IPS-NIHi11 (cell line): ENCODE measurements around the gene AURKA.
"Not testable (repeated sequence)": the region's sequence is repeated elsewhere in the genome, so short reads cannot be mapped to it uniquely, and the experiment has no call there.

Experiments used
- DNase-seq: peaks from one replicate; pipeline ENCODE4 v3.0.0; 2012; ENCODE audit warnings: mixed read lengths, low spot score

AURKA gene

DNA sequence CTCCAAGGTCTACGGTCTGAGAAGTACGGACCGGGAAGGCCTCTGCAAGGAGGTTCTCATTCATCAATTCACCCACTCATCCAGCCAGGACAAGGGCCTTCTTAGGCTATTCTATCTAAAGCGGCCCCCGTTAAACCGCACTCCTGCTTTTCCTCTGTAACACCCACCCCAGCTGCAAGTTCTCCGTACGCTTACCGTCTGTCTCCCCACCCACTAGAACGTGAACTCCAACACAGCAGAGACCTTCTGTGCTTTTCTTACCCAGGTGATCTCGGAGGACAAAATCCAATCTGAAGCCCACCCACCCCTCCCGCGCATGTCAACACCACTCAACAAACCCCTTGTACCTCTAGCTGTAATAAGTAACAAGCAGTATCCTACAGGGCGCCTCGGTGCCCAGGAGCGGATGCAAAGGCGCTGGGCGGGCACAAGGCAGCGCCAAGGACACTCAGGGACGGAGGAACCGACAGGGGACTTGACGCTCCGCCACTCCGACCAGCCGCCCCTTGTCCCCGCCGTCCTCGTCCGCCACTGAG, 351 bp downstream of the AURKA start:
- no peak for DNase-seq

DNA sequence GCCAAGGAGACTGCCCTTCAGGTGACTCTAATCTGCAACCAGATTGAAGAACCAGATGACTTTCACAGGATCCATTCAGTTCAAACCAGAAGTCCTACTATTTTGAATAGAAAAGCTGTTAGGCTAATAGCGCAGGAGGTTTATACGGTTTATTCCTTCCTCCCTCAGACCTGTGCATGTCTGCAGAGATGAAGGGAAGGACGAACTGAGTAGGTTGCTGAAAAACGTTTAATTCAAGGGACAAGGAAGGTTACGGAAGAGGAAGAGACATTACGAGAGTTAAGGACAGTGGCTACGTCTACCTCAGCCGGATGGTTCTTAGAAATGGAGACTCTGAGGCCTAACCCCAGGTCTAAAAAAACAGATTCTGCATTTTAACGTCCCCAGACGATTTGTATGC, 978 bp downstream of the AURKA start:
- no peak for DNase-seq

DNA sequence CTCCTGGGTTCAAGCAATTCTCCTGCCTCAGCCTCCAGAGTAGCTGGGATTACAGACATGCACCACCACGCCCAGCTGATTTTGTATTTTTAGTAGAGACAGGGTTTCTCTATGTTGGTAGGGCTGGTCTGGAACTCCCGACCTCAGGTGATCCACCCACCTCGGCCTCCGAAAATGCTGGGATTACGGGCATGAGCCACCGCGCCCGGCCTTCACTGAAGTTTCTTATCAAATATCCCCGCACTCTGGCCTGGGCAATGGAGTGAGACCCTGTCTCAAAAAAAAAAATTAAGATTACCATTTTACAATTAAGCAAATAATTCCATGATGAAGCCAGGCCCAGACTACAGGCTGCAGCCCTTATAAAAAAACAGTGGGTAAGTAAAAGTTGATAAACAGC, 1.6 kb downstream of the AURKA start:
- not testable (repeated sequence) for DNase-seq

DNA sequence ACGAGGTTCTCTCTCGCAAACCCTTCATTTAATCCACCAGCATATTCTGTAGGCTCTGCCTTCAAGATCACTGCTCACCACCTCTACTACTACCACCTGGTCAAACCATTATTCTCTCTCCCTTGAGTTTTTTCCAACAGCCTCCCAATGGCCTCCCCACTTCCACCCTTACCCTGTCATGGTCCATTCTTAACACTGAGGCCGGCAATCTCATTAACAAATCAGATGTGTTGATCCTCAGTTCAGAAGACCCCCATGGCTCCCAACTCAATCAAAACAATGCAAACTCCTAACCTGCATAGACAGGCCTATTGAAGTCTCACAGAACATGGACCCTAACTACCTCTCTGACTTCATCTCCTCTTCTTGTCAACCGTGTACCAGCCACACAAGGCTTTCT, 2.2 kb downstream of the AURKA start:
- DNase-seq = no peak

DNA sequence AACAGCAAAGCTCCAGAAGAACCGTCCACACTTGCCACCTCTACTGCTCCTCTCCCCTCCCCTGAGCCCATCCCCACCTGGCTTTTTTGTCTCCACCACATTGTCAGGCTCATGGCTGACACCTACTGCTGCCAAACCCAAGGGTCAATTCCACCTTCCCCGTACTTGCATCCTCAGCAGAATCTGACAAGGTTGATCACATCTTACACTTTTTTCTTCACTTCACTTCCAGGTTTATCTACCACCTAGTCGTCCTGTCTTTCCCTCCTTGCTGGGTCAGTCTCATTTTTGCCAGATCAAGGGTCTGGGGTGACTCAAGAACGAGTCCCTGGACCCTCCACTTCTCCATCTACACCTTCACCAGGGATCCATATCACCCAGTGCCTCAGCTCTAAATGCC, 3.1 kb downstream of the AURKA start:
- no peak for DNase-seq

DNA sequence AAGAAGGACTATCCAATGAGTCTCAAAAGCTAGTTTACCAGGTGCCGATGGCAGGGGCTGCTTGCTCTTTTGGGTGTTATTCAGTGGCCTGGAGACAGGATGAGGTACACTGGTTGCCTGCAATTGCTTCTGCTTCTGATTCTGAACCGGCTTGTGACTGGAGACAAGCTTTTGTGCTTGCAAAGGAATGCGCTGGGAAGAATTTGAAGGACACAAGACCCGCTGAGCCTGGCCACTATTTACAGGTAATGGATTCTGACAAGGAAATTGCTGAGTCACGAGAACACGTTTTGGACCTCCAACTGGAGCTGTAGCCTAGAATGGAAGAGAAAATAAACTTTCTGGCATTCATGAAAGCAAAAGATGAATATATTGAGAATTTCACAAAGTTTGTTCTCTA, 5.8 kb downstream of the AURKA start:
- no peak for DNase-seq

DNA sequence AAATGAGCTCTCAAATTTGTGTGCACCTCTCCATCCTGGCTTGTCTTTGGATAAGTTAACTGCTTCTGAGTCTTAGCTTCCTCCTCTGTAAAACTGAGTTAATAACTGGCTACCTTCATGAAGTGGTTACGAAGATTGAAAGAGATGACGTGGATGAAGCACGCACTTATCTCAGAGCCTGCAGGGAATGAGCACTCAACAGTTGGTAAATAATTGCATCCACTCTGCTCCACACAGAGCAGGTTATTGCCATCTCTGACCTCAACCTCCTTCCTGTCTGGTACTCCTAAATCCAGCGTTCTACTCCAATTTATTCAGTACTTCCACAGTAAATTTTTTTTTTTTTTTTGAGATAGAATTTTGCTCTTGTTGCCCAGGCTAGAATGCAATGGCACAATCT, 6.9 kb downstream of the AURKA start:
- DNase-seq = no peak

DNA sequence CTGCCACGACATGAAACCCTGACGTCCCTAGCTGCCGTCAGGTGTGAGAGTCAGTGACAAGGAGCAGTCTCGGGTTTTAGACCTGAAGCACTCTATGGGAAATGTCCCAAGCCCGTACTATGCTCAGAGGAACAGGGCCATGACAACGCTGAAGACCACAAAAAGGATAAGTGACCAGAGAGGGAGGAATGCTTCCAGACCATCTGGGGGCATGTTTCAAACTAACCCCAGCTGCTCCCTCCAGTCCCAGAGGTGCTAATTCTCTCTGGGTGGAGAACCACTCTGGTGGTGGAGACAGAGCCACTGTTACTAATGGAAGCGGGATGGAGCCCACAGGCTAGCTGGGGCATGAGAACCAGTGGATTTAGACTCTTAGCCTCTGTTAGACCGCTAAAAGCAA, 8.7 kb downstream of the AURKA start:
- no peak for DNase-seq

DNA sequence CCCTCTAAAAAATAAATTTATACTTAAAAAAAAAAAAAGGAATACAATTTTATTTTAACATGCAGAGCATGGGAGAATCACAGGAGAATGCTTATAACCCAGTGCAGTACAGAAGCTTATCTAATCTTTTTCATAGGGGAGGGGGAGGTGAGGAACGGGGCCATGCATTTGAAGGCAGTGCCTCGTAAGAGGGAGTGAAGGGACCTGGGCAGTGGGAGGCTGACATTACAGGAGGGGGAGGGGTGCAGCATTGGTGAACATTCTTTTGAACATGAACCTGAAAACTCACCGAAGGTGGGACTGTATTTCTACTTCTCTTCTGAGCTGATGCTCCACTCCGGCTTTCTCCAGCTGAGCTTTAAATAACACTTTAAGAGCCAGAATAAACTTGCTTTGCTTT, 9.3 kb downstream of the AURKA start:
- no peak for DNase-seq

DNA sequence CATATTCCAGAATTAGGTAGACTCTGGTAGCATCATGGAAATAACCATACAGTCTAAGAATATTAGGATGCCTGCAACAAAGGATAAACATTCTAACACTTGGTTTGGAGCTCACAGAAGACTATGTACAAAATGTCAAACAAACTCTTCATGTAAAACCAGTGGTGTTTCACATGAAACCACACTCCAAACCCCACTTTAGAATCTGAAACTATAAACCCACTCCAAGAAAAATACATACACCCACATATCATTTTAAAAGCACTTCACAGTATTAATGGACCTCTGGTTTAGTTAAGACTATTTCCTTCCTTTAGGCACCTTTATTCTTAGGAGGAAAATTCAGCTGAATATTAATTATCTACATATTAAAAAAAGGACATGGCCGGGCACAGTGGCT, 10.5 kb downstream of the AURKA start:
- no peak for DNase-seq

DNA sequence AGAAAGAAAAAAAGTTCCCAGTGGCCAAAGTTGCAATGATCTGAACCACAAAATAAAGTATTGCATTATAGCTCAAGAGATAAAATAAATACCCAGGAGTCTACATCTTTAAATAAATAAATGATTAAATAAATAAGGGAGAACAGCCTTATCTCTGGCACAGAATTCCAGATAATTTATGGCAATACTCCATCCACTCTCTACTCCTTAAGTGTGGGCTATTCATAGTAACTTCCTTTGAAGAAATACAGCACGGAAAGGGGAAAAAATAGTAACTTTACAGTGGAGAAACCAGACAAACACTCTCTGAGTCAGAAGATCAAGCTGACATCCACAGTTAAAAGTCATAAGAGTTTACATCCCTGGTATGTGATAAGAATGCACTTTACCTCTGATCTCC, 11.6 kb downstream of the AURKA start:
- DNase-seq = no peak

DNA sequence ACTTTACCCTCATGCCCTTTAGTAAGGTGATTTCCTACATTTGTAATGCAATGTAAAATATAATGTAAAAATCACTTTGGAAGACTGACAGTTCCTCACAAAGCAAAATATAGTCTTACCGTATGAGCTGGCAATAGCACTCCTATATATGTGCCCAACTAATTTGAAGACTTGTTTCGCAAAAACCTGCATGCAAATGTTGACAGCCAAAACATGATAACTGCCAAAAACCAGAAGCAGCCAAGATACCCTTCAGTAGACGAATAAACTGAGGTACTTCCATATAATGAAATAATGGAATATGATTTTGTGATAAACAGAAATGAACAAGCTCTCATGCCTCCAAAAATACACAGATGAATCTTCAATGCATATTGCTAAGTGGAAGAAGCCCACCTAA, 13.6 kb downstream of the AURKA start:
- no peak for DNase-seq

DNA sequence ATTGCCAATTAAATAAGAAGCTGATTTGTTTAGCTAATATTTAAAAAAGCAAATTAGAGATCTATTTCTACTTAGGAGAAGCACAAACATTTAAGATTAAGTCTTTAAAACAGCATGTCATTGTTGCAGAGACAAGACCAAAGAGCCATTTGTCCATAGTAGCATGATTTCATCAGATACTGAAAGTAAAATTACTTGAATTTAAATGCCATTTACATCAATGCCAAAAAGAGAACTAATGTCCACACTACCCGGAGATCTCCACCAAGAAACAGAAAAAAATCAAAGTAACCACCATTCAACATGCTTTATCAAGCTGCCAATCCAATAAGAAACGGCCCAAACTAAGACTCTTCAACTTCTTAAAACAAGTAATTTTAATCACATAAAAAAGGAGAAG, 15.7 kb downstream of the AURKA start:
- no peak for DNase-seq

DNA sequence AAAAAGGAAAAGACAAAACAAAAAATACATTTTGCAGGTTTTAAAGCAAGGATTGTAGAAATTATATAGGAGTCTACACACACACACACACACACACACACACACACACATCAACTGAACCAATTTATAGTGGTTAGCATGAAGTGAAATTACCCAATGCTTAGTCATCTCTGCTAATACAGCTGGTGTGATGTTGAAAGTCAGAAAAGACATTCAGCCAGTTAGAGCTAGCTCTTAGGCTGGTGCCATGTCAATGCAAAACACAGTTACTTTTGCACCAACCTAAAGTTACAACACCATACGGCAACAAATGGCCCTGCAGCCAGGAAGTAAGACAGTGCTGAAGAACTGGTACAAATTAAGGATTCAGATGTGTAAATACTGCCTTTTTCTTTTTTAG, 18.1 kb downstream of the AURKA start:
- no peak for DNase-seq

DNA sequence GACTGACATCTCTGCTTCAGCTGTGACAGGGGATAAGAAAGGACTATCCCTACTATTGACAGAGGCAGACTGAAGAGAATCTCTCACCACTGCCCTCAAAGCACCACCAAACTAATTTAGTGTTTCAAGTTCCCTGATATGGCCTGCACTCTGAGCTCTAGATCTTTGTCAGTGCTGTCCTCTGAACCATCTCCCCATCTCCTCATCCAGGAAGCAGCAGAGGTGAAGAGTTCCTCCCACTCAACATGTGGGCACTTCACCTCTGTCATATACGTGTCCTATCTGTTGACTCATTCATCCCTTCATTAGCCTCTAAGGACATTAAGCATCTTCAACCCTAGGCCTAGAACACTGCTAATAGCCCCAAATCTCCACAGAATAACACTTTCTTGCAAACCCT, 19.2 kb downstream of the AURKA start:
- no peak for DNase-seq

DNA sequence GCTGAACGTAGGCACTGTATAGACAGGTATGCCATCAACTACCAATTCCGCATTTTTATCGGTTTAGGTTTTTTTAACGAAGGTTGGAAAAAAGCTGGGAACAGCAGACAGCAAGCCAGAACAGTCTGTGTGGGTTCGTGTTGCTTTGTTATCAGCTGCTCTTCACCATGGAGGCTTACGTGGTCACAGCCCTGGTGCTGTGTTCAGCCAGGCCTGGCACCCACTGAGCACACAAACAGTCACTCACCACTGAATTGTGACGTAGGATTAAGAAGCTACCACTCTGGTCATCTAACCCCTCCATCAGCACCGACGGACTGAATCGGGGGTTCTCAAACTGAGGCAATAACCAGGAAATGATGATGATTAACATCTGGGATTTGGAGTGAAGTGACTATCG, 20.0 kb downstream of the AURKA start:
- DNase-seq = no peak

DNA sequence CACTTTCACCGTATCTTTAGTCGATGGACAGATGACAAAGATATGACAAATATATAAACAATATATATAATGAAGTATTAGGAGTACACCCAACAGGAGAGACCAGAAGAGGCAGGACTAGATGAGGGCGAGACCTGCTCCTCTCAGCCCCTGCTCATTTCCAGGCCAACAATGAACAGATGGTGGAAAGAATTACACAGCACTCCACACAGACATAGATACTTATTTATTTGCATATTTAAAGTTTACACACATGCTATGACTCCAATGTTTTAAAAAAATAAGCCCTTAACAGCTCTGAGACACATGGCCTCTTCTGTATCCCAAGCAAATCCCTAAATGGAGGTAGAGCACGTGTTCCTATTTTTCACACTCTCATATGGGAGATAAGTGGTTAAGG, 22.8 kb downstream of the AURKA start:
- no peak for DNase-seq

DNA sequence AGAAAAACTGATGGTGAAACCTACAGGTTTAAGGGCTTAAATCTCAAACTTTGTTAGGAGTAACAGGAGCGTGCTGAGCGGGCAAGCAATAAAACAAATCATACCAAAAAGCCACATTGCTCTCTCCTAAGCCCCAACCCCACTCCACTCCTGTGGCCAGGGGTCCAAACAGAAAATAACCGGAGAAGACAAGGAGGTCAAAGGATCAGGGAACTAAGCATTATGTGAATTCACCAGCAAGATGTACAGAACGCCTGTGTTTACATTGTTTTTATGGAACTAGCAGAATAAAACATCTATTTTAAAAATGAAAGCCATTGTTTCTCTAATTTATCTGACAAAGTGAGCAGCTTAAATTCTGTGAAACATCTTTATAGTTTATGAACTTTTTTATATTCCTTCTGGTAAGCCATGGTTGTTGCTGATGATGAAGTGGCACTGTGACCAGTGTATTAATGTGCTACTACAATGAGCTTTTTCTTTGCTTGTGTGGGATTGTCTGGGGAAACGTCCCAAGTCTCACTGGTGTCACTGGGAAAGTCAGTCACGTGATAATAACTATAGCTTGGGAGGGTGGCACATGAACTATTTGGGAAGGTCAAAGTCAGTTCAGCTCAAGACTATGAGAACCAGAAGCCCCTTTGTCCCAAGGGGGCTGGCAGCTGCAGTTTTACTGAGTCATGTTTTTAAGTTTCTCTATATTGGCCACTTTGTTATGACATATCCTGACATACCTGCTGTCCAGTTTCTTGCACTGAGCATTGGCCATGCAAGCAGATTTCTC, 23.5 kb downstream of the AURKA start:
- DNase-seq = no peak

DNA sequence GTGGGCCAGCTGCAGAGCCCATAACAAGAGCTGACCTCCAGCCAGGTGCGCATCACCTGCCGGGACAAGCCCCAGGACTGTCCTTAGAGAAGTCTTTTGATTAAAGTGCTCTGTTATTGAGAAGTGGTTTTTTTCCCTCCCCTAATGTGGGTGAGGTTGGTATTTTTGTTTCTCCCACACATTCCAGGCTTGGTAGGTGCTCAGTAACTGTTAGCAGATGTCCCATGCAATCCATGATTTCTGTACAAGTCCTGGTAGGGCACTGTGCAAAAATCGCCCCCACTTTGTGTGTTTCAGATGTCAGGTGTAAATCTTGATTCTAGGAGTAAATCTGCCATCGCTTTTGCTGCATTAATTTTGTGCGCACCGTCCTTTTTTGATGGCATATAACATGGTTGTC, 28.5 kb downstream of the AURKA start:
- no peak for DNase-seq

DNA sequence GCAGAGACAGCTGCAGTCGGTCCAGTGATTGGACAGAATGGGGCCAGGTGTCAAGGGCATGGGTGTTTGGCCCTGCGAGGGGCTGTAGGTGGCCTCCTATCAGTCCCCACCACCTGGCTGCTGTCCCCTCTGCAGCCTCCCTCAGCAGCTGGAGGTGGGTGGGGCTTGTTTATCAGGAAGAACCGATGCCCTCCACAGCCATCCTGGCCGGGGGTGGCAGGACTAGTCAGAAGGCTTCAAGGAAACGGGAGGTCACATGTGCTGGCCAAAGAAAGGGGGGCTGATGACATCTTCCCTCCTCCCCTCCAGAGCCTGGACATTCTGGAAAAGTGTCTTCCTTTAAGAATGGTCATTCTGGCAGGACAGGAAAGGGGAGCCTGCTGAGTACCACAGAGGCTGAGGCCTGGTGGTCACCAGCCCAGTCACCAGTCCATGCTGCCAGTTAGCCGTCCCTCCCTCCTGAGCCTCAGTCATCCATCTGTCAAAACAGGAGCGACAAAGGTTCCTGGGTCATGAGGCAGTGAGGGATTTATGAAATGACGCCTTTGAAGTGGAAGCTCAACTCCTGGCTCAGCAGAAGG, 29.1 kb downstream of the AURKA start:
- no peak for DNase-seq

DNA sequence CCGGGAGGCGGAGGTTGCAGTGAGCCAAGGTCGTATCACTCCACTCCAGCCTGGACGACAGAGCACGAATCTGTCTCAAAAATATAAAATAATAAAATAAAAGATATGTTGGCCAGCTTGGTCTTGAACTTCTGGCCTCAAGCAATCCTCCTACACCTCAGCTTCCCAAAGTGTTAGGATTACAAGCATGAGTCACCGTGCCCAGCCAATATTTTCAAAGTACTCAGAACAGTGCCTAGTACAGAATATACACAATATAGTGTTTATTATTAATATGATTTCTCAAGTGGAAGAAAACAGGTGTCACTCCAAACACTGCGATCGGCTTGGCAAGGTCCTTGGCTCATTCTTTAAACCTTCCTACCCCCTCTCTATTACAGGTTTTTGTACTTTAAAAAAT, 30.1 kb downstream of the AURKA start:
- DNase-seq = no peak

DNA sequence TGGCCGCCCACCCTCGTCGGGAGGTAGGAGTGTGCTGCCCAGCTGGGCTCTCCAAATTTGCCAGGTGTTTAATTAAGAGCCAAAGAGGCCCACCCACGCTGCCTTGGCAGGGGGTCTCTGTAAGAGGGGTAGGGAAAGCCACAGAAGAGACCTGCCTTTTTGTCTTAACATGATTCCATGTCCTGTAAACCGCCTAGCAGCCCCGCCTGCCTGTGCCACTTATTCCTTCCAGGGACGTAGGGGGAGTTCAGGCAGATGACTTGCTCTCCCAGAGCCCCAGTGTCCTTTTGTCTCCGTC, 31.2 kb downstream of the AURKA start:
- DNase-seq = no peak

DNA sequence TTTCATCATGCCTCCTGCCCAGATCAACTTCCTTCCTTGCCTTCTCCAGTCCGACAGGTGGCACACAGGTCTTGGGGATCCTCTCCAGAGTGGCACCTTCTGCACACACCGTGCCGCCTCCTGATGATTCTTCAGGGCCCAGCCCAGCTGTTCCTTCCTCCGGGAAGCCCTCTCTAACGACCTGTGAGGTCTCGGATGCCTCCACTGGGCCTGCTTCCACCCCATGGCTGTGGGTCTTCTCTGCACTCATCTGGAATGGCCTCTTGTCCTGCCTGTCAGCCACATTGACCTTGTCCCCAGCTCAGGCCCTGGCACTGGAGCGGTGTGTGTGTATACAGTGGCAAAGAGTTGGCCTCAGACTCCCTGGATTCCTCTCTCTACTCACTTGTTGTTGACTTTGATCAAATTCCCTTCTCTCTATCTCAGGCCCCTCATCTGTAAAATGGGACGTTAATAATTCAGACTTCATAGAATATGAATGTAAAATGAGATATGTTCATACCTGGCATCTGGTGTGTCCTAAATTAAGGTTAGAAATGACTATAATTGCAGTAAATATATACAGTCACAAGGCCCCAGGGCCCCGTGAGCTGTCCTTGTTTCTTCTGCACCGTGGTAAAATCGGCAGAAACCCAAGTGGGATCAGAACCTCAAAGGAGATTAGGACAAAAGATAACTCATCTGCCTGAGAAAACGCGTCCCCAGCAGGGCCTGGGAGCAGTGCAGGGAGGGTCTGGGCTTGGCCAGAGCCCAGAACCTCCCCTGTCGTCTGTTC, 31.7 kb downstream of the AURKA start:
- no peak for DNase-seq
